ENCODE data around the gene BUD23.
A peak's percentile ranks its signal among the peaks of the same experiment; 100 is the strongest.
"Not testable (repeated sequence)": the region's sequence is repeated elsewhere in the genome, so short reads cannot be mapped to it uniquely, and the experiment has no call there.

BUD23 gene

GRCh38 chr7:73669288-73669701 is 14.1 kb upstream of the BUD23 start:
- no peaks in the 10 kb centered on the region for H3K36me3 ChIP-seq (ENCODE audit: control insufficient read depth in 1 of 2, insufficient read depth in 2 of 2, low read length in 2 of 2)
- no peak overlapping the region for H3K4me3 ChIP-seq (ENCODE audit: low read depth in 1 of 2, low read length in 2 of 2)
- H3K4me1 ChIP-seq (ENCODE audit: control insufficient read depth in 1 of 2, insufficient read depth in 2 of 2, low read length in 2 of 2): peaks cover 0 to 15% of the 10 kb centered on the region in 2 donors
- H3K27ac ChIP-seq (ENCODE audit: low read length): no peak overlapping the region
- H3K27me3 ChIP-seq (ENCODE audit: low read depth, low read length): no peaks in the 10 kb centered on the region
- no peaks in the 10 kb centered on the region for H3K9me3 ChIP-seq (ENCODE audit: control insufficient read depth in 1 of 2, low read length in 2 of 2)

DNA sequence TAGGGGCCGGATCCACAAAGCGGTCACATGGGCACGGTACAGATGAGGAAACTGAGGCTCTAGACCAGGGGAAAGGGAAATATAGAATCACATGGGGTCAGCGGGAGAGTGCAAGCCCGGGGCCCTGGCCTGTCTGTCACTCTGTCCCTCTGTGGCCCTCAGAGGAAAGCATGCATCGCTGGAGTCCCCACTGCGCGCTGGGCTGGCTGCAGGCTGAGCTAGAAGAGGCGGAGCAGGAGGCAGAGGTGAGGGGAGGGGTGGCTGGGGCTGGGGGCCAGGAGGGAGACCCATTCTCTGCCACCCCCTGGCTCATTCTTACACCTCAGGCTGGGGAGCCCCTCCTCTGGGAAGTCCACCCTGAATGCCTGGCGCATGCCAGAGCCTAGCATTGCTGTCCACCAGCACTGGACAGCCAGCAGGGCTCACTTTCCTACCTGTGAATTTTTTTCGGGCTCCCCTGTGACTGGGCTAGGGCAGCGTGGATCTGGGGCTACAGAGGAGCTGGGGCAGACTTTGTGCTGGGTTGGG is 13.5 kb upstream of the BUD23 start:
- Histone ChIP-seq H3K27me3 (ENCODE audit: low read depth, low read length) (no peaks in the 10 kb centered on the region), H3K4me3 (ENCODE audit: low read depth in 1 of 2, low read length in 2 of 2) (no peak overlapping the region), H3K9me3 (ENCODE audit: control insufficient read depth in 1 of 2, low read length in 2 of 2) (no peaks in the 10 kb centered on the region), H3K4me1 (ENCODE audit: control insufficient read depth in 1 of 2, insufficient read depth in 2 of 2, low read length in 2 of 2) (peaks cover 0 to 15% of the 10 kb centered on the region in 2 donors), H3K36me3 (ENCODE audit: control insufficient read depth in 1 of 2, insufficient read depth in 2 of 2, low read length in 2 of 2) (no peaks in the 10 kb centered on the region), H3K27ac (ENCODE audit: low read length) (no peak overlapping the region)

GRCh38 chr7:73671322-73671661 is 12.1 kb upstream of the BUD23 start:
- Histone ChIP-seq H3K27me3 (ENCODE audit: low read depth, low read length) (no peaks in the 10 kb centered on the region), H3K4me1 (ENCODE audit: control insufficient read depth in 1 of 2, insufficient read depth in 2 of 2, low read length in 2 of 2) (peaks cover 0 to 15% of the 10 kb centered on the region in 2 donors), H3K36me3 (ENCODE audit: control insufficient read depth in 1 of 2, insufficient read depth in 2 of 2, low read length in 2 of 2) (no peaks in the 10 kb centered on the region), H3K9me3 (ENCODE audit: control insufficient read depth in 1 of 2, low read length in 2 of 2) (no peaks in the 10 kb centered on the region), H3K4me3 (ENCODE audit: low read depth in 1 of 2, low read length in 2 of 2) (no peak overlapping the region), H3K27ac (ENCODE audit: low read length) (no peak overlapping the region)

DNA sequence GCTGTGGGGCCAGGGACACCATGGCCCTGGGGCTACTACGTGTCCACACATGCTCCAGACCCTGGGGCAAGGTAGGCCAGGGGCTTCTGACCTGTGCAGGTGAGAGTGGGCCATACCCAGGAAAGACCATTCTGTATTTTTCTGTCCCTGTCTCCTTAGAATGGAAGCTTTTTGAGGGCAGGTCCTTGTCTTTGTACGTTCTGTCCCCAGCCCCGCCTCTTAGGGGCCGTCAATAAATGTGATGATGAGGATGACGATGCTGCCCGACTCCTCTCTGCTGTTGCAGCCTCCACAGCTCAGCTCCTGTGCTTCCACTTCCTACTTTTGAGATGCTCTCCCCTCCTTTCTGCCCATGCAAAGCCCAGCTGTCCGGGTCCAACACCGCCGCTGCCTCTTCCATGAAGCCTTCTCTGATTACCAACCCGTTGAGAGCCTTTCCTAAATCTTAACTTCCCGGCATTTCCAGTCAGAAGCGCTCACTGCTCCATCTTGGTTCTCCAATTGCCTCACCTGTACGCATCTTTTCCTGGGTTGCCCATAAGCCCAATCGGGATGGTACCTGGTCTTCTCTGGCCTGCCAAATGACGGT is 11.4 kb upstream of the BUD23 start:
- Histone ChIP-seq H3K4me1 (ENCODE audit: control insufficient read depth in 1 of 2, insufficient read depth in 2 of 2, low read length in 2 of 2) (peaks cover 0 to 15% of the 10 kb centered on the region in 2 donors), H3K9me3 (ENCODE audit: control insufficient read depth in 1 of 2, low read length in 2 of 2) (no peaks in the 10 kb centered on the region), H3K27ac (ENCODE audit: low read length) (no peak overlapping the region), H3K27me3 (ENCODE audit: low read depth, low read length) (no peaks in the 10 kb centered on the region), H3K4me3 (ENCODE audit: low read depth in 1 of 2, low read length in 2 of 2) (no peak overlapping the region), H3K36me3 (ENCODE audit: control insufficient read depth in 1 of 2, insufficient read depth in 2 of 2, low read length in 2 of 2) (no peaks in the 10 kb centered on the region)

DNA sequence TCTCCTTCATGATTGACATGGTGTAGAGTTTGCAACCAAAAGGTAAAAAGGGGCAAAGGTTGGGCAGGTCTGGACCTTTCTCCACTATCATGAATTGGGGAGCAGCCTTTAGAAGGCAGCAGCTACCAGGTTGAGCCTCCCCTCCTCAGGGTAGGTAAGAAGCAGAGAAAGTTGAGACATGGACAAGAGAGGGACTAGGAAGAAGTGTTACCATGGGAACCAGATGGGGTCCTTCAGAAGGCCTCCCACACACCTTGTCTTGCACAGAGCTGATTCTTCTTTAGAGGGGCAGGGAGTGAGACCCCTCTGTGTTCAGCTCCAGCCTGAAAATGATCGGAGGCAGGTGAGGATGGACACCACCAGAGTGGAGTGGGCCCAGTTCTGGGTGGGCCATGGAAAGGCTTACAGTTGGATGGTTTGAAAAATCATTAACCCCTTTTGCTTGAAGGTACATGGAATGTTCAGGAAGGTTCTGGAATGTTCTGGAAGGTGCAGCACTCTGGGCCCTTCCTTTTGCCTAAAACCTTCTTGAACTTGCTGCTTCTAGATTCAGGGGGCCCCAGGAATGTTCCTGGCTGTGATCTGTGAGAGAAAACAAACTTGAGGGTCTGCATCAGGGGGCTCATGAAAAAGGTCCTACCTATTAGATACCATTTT is 8.8 kb upstream of the BUD23 start:
- no peak overlapping the region for H3K4me3 ChIP-seq (ENCODE audit: low read depth in 1 of 2, low read length in 2 of 2)
- peaks cover 0 to 17% of the 10 kb centered on the region in 2 donors for H3K36me3 ChIP-seq (ENCODE audit: control insufficient read depth in 1 of 2, insufficient read depth in 2 of 2, low read length in 2 of 2)
- H3K9me3 ChIP-seq (ENCODE audit: control insufficient read depth in 1 of 2, low read length in 2 of 2): no peaks in the 10 kb centered on the region
- H3K27me3 ChIP-seq (ENCODE audit: low read depth, low read length): no peaks in the 10 kb centered on the region
- H3K4me1 ChIP-seq (ENCODE audit: control insufficient read depth in 1 of 2, insufficient read depth in 2 of 2, low read length in 2 of 2): peaks cover 0 to 3% of the 10 kb centered on the region in 2 donors
- no peak overlapping the region for H3K27ac ChIP-seq (ENCODE audit: low read length)

GRCh38 chr7:73676062-73676461 is 7.3 kb upstream of the BUD23 start:
- H3K27ac ChIP-seq (ENCODE audit: low read length); H3K27me3 ChIP-seq (ENCODE audit: low read depth, low read length); H3K9me3 ChIP-seq (ENCODE audit: control insufficient read depth in 1 of 2, low read length in 2 of 2); H3K4me3 ChIP-seq (ENCODE audit: low read depth in 1 of 2, low read length in 2 of 2): not testable (repeated sequence)
- Histone ChIP-seq H3K4me1 (ENCODE audit: control insufficient read depth in 1 of 2, insufficient read depth in 2 of 2, low read length in 2 of 2) (peaks cover 2 to 11% of the 10 kb centered on the region in 2 donors), H3K36me3 (ENCODE audit: control insufficient read depth in 1 of 2, insufficient read depth in 2 of 2, low read length in 2 of 2) (peaks cover 0 to 20% of the 10 kb centered on the region in 2 donors)

- Histone ChIP-seq H3K4me3 (ENCODE audit: low read depth in 1 of 2, low read length in 2 of 2) (no peak overlapping the region), H3K36me3 (ENCODE audit: control insufficient read depth in 1 of 2, insufficient read depth in 2 of 2, low read length in 2 of 2) (peaks cover 0 to 20% of the 10 kb centered on the region in 2 donors), H3K9me3 (ENCODE audit: control insufficient read depth in 1 of 2, low read length in 2 of 2) (no peaks in the 10 kb centered on the region), H3K4me1 (ENCODE audit: control insufficient read depth in 1 of 2, insufficient read depth in 2 of 2, low read length in 2 of 2) (peaks cover 10 to 30% of the 10 kb centered on the region in 2 donors), H3K27ac (ENCODE audit: low read length) (no peak overlapping the region), H3K27me3 (ENCODE audit: low read depth, low read length) (no peaks in the 10 kb centered on the region)
Measured at GRCh38 chr7:73678862-73679261, 4.5 kb upstream of the BUD23 start.

- no peak overlapping the region for H3K27ac ChIP-seq (ENCODE audit: low read length)
- peaks cover 0 to 20% of the 10 kb centered on the region in 2 donors for H3K36me3 ChIP-seq (ENCODE audit: control insufficient read depth in 1 of 2, insufficient read depth in 2 of 2, low read length in 2 of 2)
- peaks cover 10 to 35% of the 10 kb centered on the region in 2 donors for H3K4me1 ChIP-seq (ENCODE audit: control insufficient read depth in 1 of 2, insufficient read depth in 2 of 2, low read length in 2 of 2)
- no peaks in the 10 kb centered on the region for H3K9me3 ChIP-seq (ENCODE audit: control insufficient read depth in 1 of 2, low read length in 2 of 2)
- no peaks in the 10 kb centered on the region for H3K27me3 ChIP-seq (ENCODE audit: low read depth, low read length)
- H3K4me3 ChIP-seq (ENCODE audit: low read depth in 1 of 2, low read length in 2 of 2): no peak overlapping the region
Measured at GRCh38 chr7:73679709-73680108, 3.7 kb upstream of the BUD23 start.

DNA sequence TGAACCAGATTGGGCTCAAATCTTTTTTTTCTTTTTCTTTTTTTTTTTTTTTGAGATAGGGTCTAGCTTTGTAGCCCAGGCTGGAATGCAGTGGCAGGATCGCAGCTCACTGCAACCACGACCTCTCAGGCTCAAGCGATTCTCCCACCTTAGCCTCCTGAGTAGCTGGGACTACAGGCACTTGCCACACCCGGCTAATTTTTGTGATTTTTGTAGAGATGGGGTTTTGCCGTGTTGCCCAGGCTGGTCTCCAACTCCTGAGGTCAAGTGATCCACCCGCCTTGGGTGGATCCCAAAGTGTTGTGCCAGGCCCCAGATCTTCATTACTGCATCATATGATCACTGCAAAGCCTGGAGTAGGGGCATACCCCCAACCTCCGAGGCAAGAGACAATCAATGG is 2.9 kb upstream of the BUD23 start:
- H3K9me3 ChIP-seq (ENCODE audit: control insufficient read depth in 1 of 2, low read length in 2 of 2): no peaks in the 10 kb centered on the region

GRCh38 chr7:73681031-73681430 is 2.4 kb upstream of the BUD23 start:
- H3K27ac ChIP-seq (ENCODE audit: low read length): no peak overlapping the region
- no peaks in the 10 kb centered on the region for H3K27me3 ChIP-seq (ENCODE audit: low read depth, low read length)
- H3K9me3 ChIP-seq (ENCODE audit: control insufficient read depth in 1 of 2, low read length in 2 of 2): no peaks in the 10 kb centered on the region
- H3K4me3 ChIP-seq (ENCODE audit: low read depth in 1 of 2, low read length in 2 of 2): peak overlapping the region in 1 of 2 donors; percentile 97
- peaks cover 10 to 35% of the 10 kb centered on the region in 2 donors for H3K4me1 ChIP-seq (ENCODE audit: control insufficient read depth in 1 of 2, insufficient read depth in 2 of 2, low read length in 2 of 2)
- H3K36me3 ChIP-seq (ENCODE audit: control insufficient read depth in 1 of 2, insufficient read depth in 2 of 2, low read length in 2 of 2): peaks cover 0 to 20% of the 10 kb centered on the region in 2 donors

More for the DNA sequence above, 2.9 kb upstream of the BUD23 start:
- H3K27ac ChIP-seq (ENCODE audit: low read length): no peak overlapping the region
- H3K36me3 ChIP-seq (ENCODE audit: control insufficient read depth in 1 of 2, insufficient read depth in 2 of 2, low read length in 2 of 2): peaks cover 0 to 20% of the 10 kb centered on the region in 2 donors
- no peaks in the 10 kb centered on the region for H3K27me3 ChIP-seq (ENCODE audit: low read depth, low read length)
- no peak overlapping the region for H3K4me3 ChIP-seq (ENCODE audit: low read depth in 1 of 2, low read length in 2 of 2)
- peaks cover 10 to 35% of the 10 kb centered on the region in 2 donors for H3K4me1 ChIP-seq (ENCODE audit: control insufficient read depth in 1 of 2, insufficient read depth in 2 of 2, low read length in 2 of 2)

- Histone ChIP-seq H3K9me3 (ENCODE audit: control insufficient read depth in 1 of 2, low read length in 2 of 2) (no peaks in the 10 kb centered on the region), H3K4me3 (ENCODE audit: low read depth in 1 of 2, low read length in 2 of 2) (peak overlapping the region; percentile 93 to 97), H3K36me3 (ENCODE audit: control insufficient read depth in 1 of 2, insufficient read depth in 2 of 2, low read length in 2 of 2) (peaks cover 4 to 32% of the 10 kb centered on the region in 2 donors), H3K27ac (ENCODE audit: low read length) (peak overlapping the region; percentile 84), H3K4me1 (ENCODE audit: control insufficient read depth in 1 of 2, insufficient read depth in 2 of 2, low read length in 2 of 2) (peaks cover 10 to 35% of the 10 kb centered on the region in 2 donors), H3K27me3 (ENCODE audit: low read depth, low read length) (no peaks in the 10 kb centered on the region)
Measured at GRCh38 chr7:73682745-73683055, 697 bp upstream of the BUD23 start.

All from muscle layer of duodenum (tissue), 2 donors.